ENCODE results near the gene KITLG.
"Not testable (repeated sequence)": the region's sequence is repeated elsewhere in the genome, so short reads cannot be mapped to it uniquely, and the experiment has no call there.

The KITLG gene

DNA sequence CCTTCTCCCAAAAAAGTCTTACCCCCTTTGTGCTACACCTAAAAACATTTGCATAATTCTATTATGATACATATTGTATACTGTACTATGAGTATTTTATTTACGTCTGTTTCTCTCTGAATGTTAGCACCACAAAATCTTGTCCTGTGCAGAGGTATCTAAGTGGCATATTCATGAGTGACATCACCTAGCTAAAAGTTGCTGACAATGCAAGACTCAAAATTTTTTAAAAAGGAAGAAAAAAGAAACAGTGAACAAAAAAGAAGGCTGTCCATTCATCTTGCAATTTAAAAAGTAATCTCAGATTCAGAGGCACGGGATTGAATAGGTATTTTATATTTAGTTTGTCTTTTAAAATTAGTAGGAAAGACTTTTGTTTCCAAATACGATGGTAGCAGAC, 69.4 kb downstream of the KITLG start:
- no peak for DNase-seq (ENCODE audit: low spot score in 2 of 2)
- Histone ChIP-seq H3K36me3 (replicated peaks) (peaks cover 4% of the 10 kb centered on the region), H3K9me3 (no peaks in the 10 kb centered on the region), H3K4me1 (no peaks in the 10 kb centered on the region), H3K27me3 (ENCODE audit: low read depth) (no peaks in the 10 kb centered on the region), H3K4me3 (no peak overlapping the region)
- in situ Hi-C loops (cut with MboI; ENCODE audit: low sequenced_read_pairs) = no loop called here

DNA sequence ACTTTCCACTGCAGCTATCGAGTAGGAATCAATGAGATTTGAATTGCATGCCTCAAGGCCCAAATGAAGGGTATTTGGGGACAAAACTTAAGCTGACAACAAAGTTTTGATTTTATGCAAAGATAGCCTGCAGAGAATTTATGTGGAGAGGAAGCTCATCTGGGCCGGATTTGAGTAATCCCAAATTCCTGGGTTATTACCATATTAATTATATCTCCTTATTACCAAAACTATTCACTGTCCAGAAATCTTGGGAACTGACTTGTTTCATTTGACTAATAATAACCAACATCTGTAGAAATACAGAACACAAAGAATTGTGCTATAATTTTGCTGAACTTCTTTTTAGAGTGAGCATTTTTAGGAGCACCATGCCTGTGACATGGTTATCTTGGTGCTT, 70.4 kb downstream of the KITLG start:
- no peaks in the 10 kb centered on the region for H3K27me3 ChIP-seq (ENCODE audit: low read depth)
- peaks cover 12% of the 10 kb centered on the region for H3K36me3 ChIP-seq (replicated peaks)
- DNase-seq (ENCODE audit: low spot score in 2 of 2) = no peak
- in situ Hi-C loops (cut with MboI; ENCODE audit: low sequenced_read_pairs) = no loop called here
- H3K9me3 ChIP-seq = no peaks in the 10 kb centered on the region
- H3K4me3 ChIP-seq = no peak overlapping the region
- H3K4me1 ChIP-seq = no peaks in the 10 kb centered on the region

- in situ Hi-C loops (cut with MboI; ENCODE audit: low sequenced_read_pairs) = no loop called here
- peaks cover 14% of the 10 kb centered on the region for H3K36me3 ChIP-seq (replicated peaks)
- H3K4me3 ChIP-seq = no peak overlapping the region
- DNase-seq (ENCODE audit: low spot score in 2 of 2) = no peak
- H3K9me3 ChIP-seq = no peaks in the 10 kb centered on the region
- no peaks in the 10 kb centered on the region for H3K27me3 ChIP-seq (ENCODE audit: low read depth)
- no peaks in the 10 kb centered on the region for H3K4me1 ChIP-seq
Measured at GRCh38 chr12:88509347-88509746, 70.9 kb downstream of the KITLG start.

DNA sequence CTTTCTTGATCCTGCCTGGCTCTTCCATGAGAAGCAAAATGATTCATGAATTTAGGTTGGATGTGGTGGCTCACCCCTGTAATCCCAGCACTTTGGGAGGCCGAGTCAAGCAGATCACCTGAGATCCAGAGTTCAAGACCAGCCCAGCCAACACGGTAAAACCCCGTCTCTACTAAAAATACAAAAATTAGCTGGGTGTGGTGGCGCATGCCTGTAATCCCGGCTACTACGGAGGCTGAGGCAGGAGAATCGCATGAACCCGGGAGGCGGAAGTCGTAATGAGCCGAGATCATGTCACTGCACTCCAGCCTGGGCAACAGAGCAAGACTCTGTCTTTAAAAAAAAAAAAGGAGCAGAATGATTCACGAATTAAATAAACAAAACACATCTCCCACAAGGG, 72.4 kb downstream of the KITLG start:
- H3K4me1 ChIP-seq; H3K27me3 ChIP-seq (ENCODE audit: low read depth); H3K4me3 ChIP-seq; DNase-seq (ENCODE audit: low spot score in 2 of 2); in situ Hi-C loops (cut with MboI; ENCODE audit: low sequenced_read_pairs); H3K9me3 ChIP-seq: not testable (repeated sequence)
- H3K36me3 ChIP-seq (replicated peaks) = peaks cover 16% of the 10 kb centered on the region

- H3K9me3 ChIP-seq = no peaks in the 10 kb centered on the region
- in situ Hi-C loops (cut with MboI; ENCODE audit: low sequenced_read_pairs) = no loop called here
- H3K4me3 ChIP-seq = no peak overlapping the region
- H3K36me3 ChIP-seq (replicated peaks) = peaks cover 16% of the 10 kb centered on the region
- H3K27me3 ChIP-seq (ENCODE audit: low read depth) = no peaks in the 10 kb centered on the region
- peaks cover 7% of the 10 kb centered on the region; the same call in 1 of the 2 replicates for H3K4me1 ChIP-seq
- no peak for DNase-seq (ENCODE audit: low spot score in 2 of 2)
Measured at GRCh38 chr12:88507270-88507669, 73.0 kb downstream of the KITLG start.

GRCh38 chr12:88505696-88506095, 74.6 kb downstream of the KITLG start:
- in situ Hi-C loops (cut with MboI; ENCODE audit: low sequenced_read_pairs) = no loop called here
- H3K4me3 ChIP-seq = no peak overlapping the region
- H3K9me3 ChIP-seq = no peaks in the 10 kb centered on the region
- peaks cover 16% of the 10 kb centered on the region for H3K36me3 ChIP-seq (replicated peaks)
- peaks cover 7% of the 10 kb centered on the region; the same call in 1 of the 2 replicates for H3K4me1 ChIP-seq
- DNase-seq (ENCODE audit: low spot score in 2 of 2) = no peak
- no peaks in the 10 kb centered on the region for H3K27me3 ChIP-seq (ENCODE audit: low read depth)

DNA sequence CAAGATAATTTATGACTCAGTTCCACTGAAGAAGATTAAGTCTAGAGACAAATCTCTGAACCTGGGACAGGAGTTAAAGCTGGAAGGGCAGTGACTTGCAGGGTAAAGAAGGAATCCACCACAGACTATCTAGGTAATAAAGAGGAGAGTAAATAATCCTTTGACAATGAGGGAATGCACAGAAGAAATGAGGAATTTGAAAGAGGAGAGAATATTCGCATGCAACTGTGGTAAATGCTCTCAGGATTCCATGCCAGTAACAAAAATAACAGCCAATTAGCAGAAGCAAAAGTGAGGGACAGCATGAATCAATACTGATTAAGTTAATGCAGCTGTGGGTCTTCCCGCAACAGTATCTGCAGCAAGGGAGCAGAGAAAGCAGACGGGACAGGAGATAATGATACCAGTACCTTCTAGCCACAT, 77.0 kb downstream of the KITLG start:
- Histone ChIP-seq H3K36me3 (replicated peaks) (peaks cover 16% of the 10 kb centered on the region), H3K4me1 (peaks cover 7% of the 10 kb centered on the region; the same call in 1 of the 2 replicates), H3K27me3 (ENCODE audit: low read depth) (no peaks in the 10 kb centered on the region), H3K4me3 (no peak overlapping the region), H3K9me3 (no peaks in the 10 kb centered on the region)
- in situ Hi-C loops (cut with MboI; ENCODE audit: low sequenced_read_pairs) = no loop called here
- peak in 1 of 2 experiments; percentile 31 for DNase-seq (ENCODE audit: low spot score in 2 of 2)

GRCh38 chr12:88501972-88502938, 78.0 kb downstream of the KITLG start:
- no peak for DNase-seq (ENCODE audit: low spot score in 2 of 2)
- Histone ChIP-seq H3K4me3 (no peak overlapping the region), H3K27me3 (ENCODE audit: low read depth) (no peaks in the 10 kb centered on the region), H3K4me1 (peaks cover 7% of the 10 kb centered on the region; the same call in 1 of the 2 replicates), H3K36me3 (replicated peaks) (peaks cover 16% of the 10 kb centered on the region), H3K9me3 (no peaks in the 10 kb centered on the region)
- in situ Hi-C loops (cut with MboI; ENCODE audit: low sequenced_read_pairs) = no loop called here

DNA sequence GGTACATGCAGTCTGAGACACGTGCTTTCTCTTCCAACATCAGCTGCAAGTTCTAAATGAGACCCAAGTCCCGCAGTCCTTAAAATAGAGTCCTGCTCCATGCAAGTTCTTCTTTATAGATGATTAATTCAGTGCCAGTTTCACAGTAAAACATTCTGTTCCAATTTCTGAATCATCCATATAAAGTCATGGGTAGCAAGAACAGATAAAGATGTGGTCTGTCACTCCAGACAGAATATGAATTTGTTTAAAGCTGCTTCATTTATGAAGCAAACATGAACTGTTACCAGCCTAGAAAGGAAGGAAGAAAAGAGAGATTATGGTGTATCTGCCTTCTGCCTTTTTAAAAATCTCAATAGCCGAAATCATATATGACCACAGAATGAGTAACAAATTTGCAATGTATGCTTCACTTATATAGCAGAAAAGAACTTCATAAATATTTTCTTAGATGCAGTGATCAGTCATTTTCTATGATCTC, 83.3 kb downstream of the KITLG start:
- in situ Hi-C loops (cut with MboI; ENCODE audit: low sequenced_read_pairs) = no loop called here
- Histone ChIP-seq H3K27me3 (ENCODE audit: low read depth) (no peaks in the 10 kb centered on the region), H3K36me3 (replicated peaks) (no peaks in the 10 kb centered on the region), H3K9me3 (no peaks in the 10 kb centered on the region), H3K4me1 (no peaks in the 10 kb centered on the region), H3K4me3 (no peak overlapping the region)
- DNase-seq (ENCODE audit: low spot score in 2 of 2) = no peak

GRCh38 chr12:88496429-88496828, 83.8 kb downstream of the KITLG start:
- in situ Hi-C loops (cut with MboI; ENCODE audit: low sequenced_read_pairs) = no loop called here
- H3K4me1 ChIP-seq = no peaks in the 10 kb centered on the region

GRCh38 chr12:88495031-88495430, 85.2 kb downstream of the KITLG start:
- in situ Hi-C loops (cut with MboI; ENCODE audit: low sequenced_read_pairs) = no loop called here
- Histone ChIP-seq H3K36me3 (replicated peaks) (no peaks in the 10 kb centered on the region), H3K9me3 (no peaks in the 10 kb centered on the region), H3K27me3 (ENCODE audit: low read depth) (no peaks in the 10 kb centered on the region), H3K4me1 (no peaks in the 10 kb centered on the region), H3K4me3 (no peak overlapping the region)
- no peak for DNase-seq (ENCODE audit: low spot score in 2 of 2)

More at GRCh38 chr12:88496429-88496828, 83.8 kb downstream of the KITLG start:
- no peaks in the 10 kb centered on the region for H3K27me3 ChIP-seq (ENCODE audit: low read depth)
- no peak overlapping the region for H3K4me3 ChIP-seq
- no peaks in the 10 kb centered on the region for H3K9me3 ChIP-seq
- no peaks in the 10 kb centered on the region for H3K36me3 ChIP-seq (replicated peaks)
- no peak for DNase-seq (ENCODE audit: low spot score in 2 of 2)

DNA sequence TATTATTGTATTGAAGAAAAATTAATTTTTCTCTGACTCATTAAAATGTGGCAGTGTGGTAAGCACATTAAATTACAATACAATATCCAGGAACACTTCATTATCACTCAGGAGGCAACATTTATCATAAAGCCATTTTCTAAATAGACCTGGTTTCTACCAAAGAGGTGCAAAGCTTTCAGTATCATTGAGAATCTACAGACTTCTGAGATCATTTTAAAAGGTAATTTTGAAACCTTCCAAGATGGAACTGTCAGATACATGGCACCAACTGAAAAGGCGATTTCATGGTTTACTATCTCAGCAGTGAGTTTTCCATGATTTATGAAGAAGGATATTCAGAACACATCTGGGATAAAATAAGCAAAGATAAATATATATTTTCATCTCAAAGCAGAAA, 85.8 kb downstream of the KITLG start:
- Histone ChIP-seq H3K9me3 (no peaks in the 10 kb centered on the region), H3K27me3 (ENCODE audit: low read depth) (no peaks in the 10 kb centered on the region), H3K4me3 (no peak overlapping the region), H3K36me3 (replicated peaks) (no peaks in the 10 kb centered on the region), H3K4me1 (no peaks in the 10 kb centered on the region)
- DNase-seq (ENCODE audit: low spot score in 2 of 2) = no peak
- in situ Hi-C loops (cut with MboI; ENCODE audit: low sequenced_read_pairs) = no loop called here

DNA sequence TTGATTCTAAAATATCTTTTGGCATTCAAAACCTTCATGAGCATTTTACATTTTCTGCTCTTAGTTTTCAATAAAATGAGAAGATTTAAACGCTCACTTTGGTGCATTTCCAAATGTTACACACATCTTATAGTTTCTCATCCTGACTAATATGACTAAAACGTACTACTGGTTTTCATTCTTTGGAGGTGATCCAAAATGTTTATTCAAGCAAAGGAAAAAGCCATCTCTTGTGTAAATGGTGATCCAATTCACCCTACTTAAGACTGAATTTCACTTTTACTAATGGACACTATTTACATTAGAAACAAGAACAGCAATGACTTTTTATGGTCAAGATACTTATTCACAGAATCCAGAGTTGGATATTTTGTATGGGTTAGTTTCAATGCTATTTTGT, 86.6 kb downstream of the KITLG start:
- no peaks in the 10 kb centered on the region for H3K36me3 ChIP-seq (replicated peaks)
- no peak overlapping the region for H3K4me3 ChIP-seq
- H3K27me3 ChIP-seq (ENCODE audit: low read depth) = no peaks in the 10 kb centered on the region
- H3K4me1 ChIP-seq = no peaks in the 10 kb centered on the region; the same call in 1 of the 2 replicates
- in situ Hi-C loops (cut with MboI; ENCODE audit: low sequenced_read_pairs) = no loop called here
- no peak for DNase-seq (ENCODE audit: low spot score in 2 of 2)
- no peaks in the 10 kb centered on the region for H3K9me3 ChIP-seq

- no peaks in the 10 kb centered on the region for H3K36me3 ChIP-seq (replicated peaks)
- H3K4me1 ChIP-seq = peaks cover 7% of the 10 kb centered on the region
- no peak for DNase-seq (ENCODE audit: low spot score in 2 of 2)
- H3K4me3 ChIP-seq = no peak overlapping the region
- no peaks in the 10 kb centered on the region for H3K9me3 ChIP-seq
- in situ Hi-C loops (cut with MboI; ENCODE audit: low sequenced_read_pairs) = no loop called here
- no peaks in the 10 kb centered on the region for H3K27me3 ChIP-seq (ENCODE audit: low read depth)
Measured at GRCh38 chr12:88490425-88490824, 89.8 kb downstream of the KITLG start.

All from HAP-1 (cell line).